Ecto neural progenitor cell (in vitro differentiated cells): ENCODE data around the gene SAP25.
"Not testable (repeated sequence)": the region's sequence is repeated elsewhere in the genome, so short reads cannot be mapped to it uniquely, and the experiment has no call there.

Experiments used
- DNase-seq: peaks from one replicate; pipeline ENCODE4 v3.0.0-alpha.2; 2018; ENCODE audit warnings: low spot score

The SAP25 gene

GRCh38 chr7:100561491-100562194 lies 12.1 kb downstream of the SAP25 start:
- no peak for DNase-seq

- DNase-seq: no peak
These were observed 14.6 kb downstream of the SAP25 start for GRCh38 chr7:100559127-100559526.

GRCh38 chr7:100556541-100556940 lies 17.2 kb downstream of the SAP25 start:
- DNase-seq: no peak

GRCh38 chr7:100555701-100556100 lies 18.0 kb downstream of the SAP25 start:
- DNase-seq: no peak

- no peak for DNase-seq
These were observed 20.7 kb downstream of the SAP25 start for GRCh38 chr7:100553032-100553431.

- no peak for DNase-seq
These were observed 21.2 kb downstream of the SAP25 start for GRCh38 chr7:100552532-100552931.

- not testable (repeated sequence) for DNase-seq
These were observed 25.3 kb downstream of the SAP25 start for GRCh38 chr7:100548446-100548845.

- no peak for DNase-seq
These were observed 25.8 kb downstream of the SAP25 start for GRCh38 chr7:100547872-100548271.

- DNase-seq: no peak
These were observed 26.5 kb downstream of the SAP25 start for GRCh38 chr7:100546926-100547800.

- no peak for DNase-seq
These were observed 27.4 kb downstream of the SAP25 start for GRCh38 chr7:100546129-100546925.

- DNase-seq: no peak
These were observed 28.2 kb downstream of the SAP25 start for GRCh38 chr7:100545360-100546128.

GRCh38 chr7:100544967-100545359 lies 28.7 kb downstream of the SAP25 start:
- no peak for DNase-seq

- DNase-seq: no peak
These were observed 29.3 kb downstream of the SAP25 start for GRCh38 chr7:100544386-100544785.

GRCh38 chr7:100543586-100543985 lies 30.1 kb downstream of the SAP25 start:
- no peak for DNase-seq

GRCh38 chr7:100541309-100541708 lies 32.4 kb downstream of the SAP25 start:
- not testable (repeated sequence) for DNase-seq

- no peak for DNase-seq
These were observed 33.5 kb downstream of the SAP25 start for GRCh38 chr7:100540073-100540723.

GRCh38 chr7:100539436-100540006 lies 34.2 kb downstream of the SAP25 start:
- DNase-seq: no peak

- peak; percentile 100 for DNase-seq
These were observed 34.9 kb downstream of the SAP25 start, which contains the start of gene AGFG2 for GRCh38 chr7:100538654-100539435. Gene AGFG2, plus strand, starts transcription at chr7:100539203. Its CDS starts 144 bp downstream, at chr7:100539347.

- no peak for DNase-seq
These were observed 35.4 kb downstream of the SAP25 start for GRCh38 chr7:100538348-100538653.

GRCh38 chr7:100536695-100537094 lies 37.0 kb downstream of the SAP25 start:
- DNase-seq: not testable (repeated sequence)
